MCF 10A (cell line): Measurements from ENCODE around the gene MTG2. TPM values are rescaled to one million over a fixed set of nuclear protein-coding genes. Genes with fewer than 3 reads are reported as not detected.

Experiments
- BruUV-seq: library from RNA; stranded (reverse); fragments of 400-500 nt; replicated peaks from 2 replicates; lab custom pipeline; 2021; lab: Mats Ljungman, UMichigan
- CTCF ChIA-PET: fragments of 300-600 bp; sonication (Branson Sonifier 250); formaldehyde crosslinking; extraction: SDS; loops from one replicate; lab custom pipeline; 2021; ENCODE audit warnings: antibody characterized with exemption, inconsistent platforms; lab: Yijun Ruan, JAX
- POLR2A ChIA-PET: fragments of 300-600, 350-650 bp; sonication (Branson Sonifier 250); formaldehyde crosslinking; extraction: SDS; loops from one replicate; lab custom pipeline; 2020; ENCODE audit warnings: antibody characterized with exemption, inconsistent platforms; lab: Yijun Ruan, JAX
- DNase-seq: peaks from one replicate; pipeline ENCODE4 v3.0.0-alpha.2; 2018; ENCODE audit not compliant: unreplicated experiment
- H3K27ac Mint-ChIP-seq: one replicate; pipeline ENCODE4 v1.8.0; 2022; ENCODE audit warnings: mild to moderate bottlenecking, low read depth, mixed read lengths; ENCODE audit not compliant: unreplicated experiment
- H3K27me3 Mint-ChIP-seq: one replicate; pipeline ENCODE4 v1.8.0; 2022; ENCODE audit warnings: mixed read lengths; ENCODE audit not compliant: insufficient read depth, unreplicated experiment
- H3K36me3 Mint-ChIP-seq: one replicate; pipeline ENCODE4 v1.8.0; 2022; ENCODE audit warnings: mild to moderate bottlenecking, moderate library complexity, mixed read lengths; ENCODE audit not compliant: insufficient read depth, unreplicated experiment
- H3K4me1 Mint-ChIP-seq: one replicate; pipeline ENCODE4 v1.8.0; 2022; ENCODE audit warnings: mixed read lengths; ENCODE audit not compliant: insufficient read depth, unreplicated experiment
- H3K4me3 Mint-ChIP-seq: one replicate; pipeline ENCODE4 v1.8.0; 2022; ENCODE audit warnings: mild to moderate bottlenecking, moderate library complexity, mixed read lengths; ENCODE audit not compliant: unreplicated experiment
- H3K9me3 Mint-ChIP-seq: one replicate; pipeline ENCODE4 v1.8.0; 2022; ENCODE audit warnings: mixed read lengths; ENCODE audit not compliant: unreplicated experiment
- CTCF ChIP-seq: fragments of 200-600 bp; IDR thresholded peaks from one replicate; pipeline ENCODE4 v1.8.0; 2022; ENCODE audit warnings: antibody characterized with exemption, mild to moderate bottlenecking; ENCODE audit not compliant: unreplicated experiment
- intact Hi-C: fragments of 100-400 bp; cut with micrococcal nuclease; formaldehyde crosslinking; loops from 2 replicates; pipeline ENCODE4 v1.14.1; 2022
- total RNA-seq: library from RNA; stranded (reverse); gene quantifications from 2 replicates; pipeline ENCODE4 v1.2.3, GENCODE V29; 2022

Gene MTG2
- total RNA-seq, 1 experiment from 2014 or later, result 61.0 TPM

- BruUV-seq, result no TSS peak
- Mint-ChIP-seq H3K4me3 (no peak overlapping the region), H3K9me3 (no peaks in the 10 kb centered on the region), H3K27ac (no peak overlapping the region), H3K4me1 (no peaks in the 10 kb centered on the region), H3K36me3 (no peaks in the 10 kb centered on the region), H3K27me3 (no peaks in the 10 kb centered on the region)
- ChIA-PET CTCF (interaction anchor here (1.2 kb wide), 1 partner anchor 27 kb away, joined by 3 read pairs; no protein-coding TSS in a partner anchor), POLR2A (interaction anchor here (0.6 to 0.9 kb wide), 2 partner anchors 46 to 66 kb away, joined by 3 to 4 read pairs; no protein-coding TSS in a partner anchor)
- no peak for TF ChIP-seq CTCF
- intact Hi-C loops, result no loop called here
- DNase-seq, result no peak
These were observed 50.9 kb downstream of the MTG2 start for GRCh38 chr20:62233684-62234083.

GRCh38 chr20:62234339-62234738 is 51.5 kb downstream of the MTG2 start:
- Mint-ChIP-seq H3K4me1 (no peaks in the 10 kb centered on the region), H3K9me3 (no peaks in the 10 kb centered on the region), H3K27me3 (no peaks in the 10 kb centered on the region), H3K36me3 (no peaks in the 10 kb centered on the region), H3K27ac (no peak overlapping the region), H3K4me3 (no peak overlapping the region)
- BruUV-seq, result no TSS peak
- no peak for DNase-seq
- intact Hi-C loops, result no loop called here
- no peak for TF ChIP-seq CTCF
- POLR2A ChIA-PET, result interaction anchor here (0.6 to 1.1 kb wide), 4 partner anchors 17 to 376 kb away, joined by 3 to 4 read pairs (median 4); no protein-coding TSS in a partner anchor
- CTCF ChIA-PET, result interaction anchor here (1.2 kb wide), 1 partner anchor 27 kb away, joined by 3 read pairs; no protein-coding TSS in a partner anchor

GRCh38 chr20:62235001-62235776 is 52.4 kb downstream of the MTG2 start:
- H3K27me3 Mint-ChIP-seq, result no peaks in the 10 kb centered on the region
- H3K27ac Mint-ChIP-seq, result no peak overlapping the region
- H3K36me3 Mint-ChIP-seq, result no peaks in the 10 kb centered on the region
- H3K9me3 Mint-ChIP-seq, result no peaks in the 10 kb centered on the region
- H3K4me3 Mint-ChIP-seq, result no peak overlapping the region
- no TSS peak for BruUV-seq
- no peak for DNase-seq
- no peak for TF ChIP-seq CTCF
- H3K4me1 Mint-ChIP-seq, result no peaks in the 10 kb centered on the region
- intact Hi-C loops, result loop anchor here (5.0 kb wide), 1 partner anchor 152 kb away; the partner anchor contains the start of gene RPS21
- ChIA-PET POLR2A (interaction anchor here (0.6 to 1.1 kb wide), 4 partner anchors 18 to 375 kb away, joined by 3 to 4 read pairs (median 3); no protein-coding TSS in a partner anchor), CTCF (interaction anchor here (0.6 kb wide), 1 partner anchor 25 kb away, joined by 4 read pairs; no protein-coding TSS in a partner anchor)

GRCh38 chr20:62235777-62236157 is 52.9 kb downstream of the MTG2 start:
- intact Hi-C loops, result loop anchor here (5.0 kb wide), 1 partner anchor 152 kb away; the partner anchor contains the start of gene RPS21
- Mint-ChIP-seq H3K4me3 (no peak overlapping the region), H3K27ac (no peak overlapping the region), H3K4me1 (no peaks in the 10 kb centered on the region), H3K36me3 (no peaks in the 10 kb centered on the region), H3K9me3 (no peaks in the 10 kb centered on the region), H3K27me3 (no peaks in the 10 kb centered on the region)
- CTCF ChIA-PET, result no interaction called here
- BruUV-seq, result no TSS peak
- DNase-seq, result no peak
- POLR2A ChIA-PET, result interaction anchor here (0.6 to 1.1 kb wide), 3 partner anchors 10 to 114 kb away, joined by 3 read pairs; no protein-coding TSS in a partner anchor
- no peak for TF ChIP-seq CTCF
